HG02588 (cell line): ENCODE measurements around the gene UBE2G1.
"Not testable (repeated sequence)": the region's sequence is repeated elsewhere in the genome, so short reads cannot be mapped to it uniquely, and the experiment has no call there.

Source experiments
- ATAC-seq: cut with Tn5 transposase; IDR thresholded peaks from one replicate; pipeline ENCODE4 v1.9.1; 2021; ENCODE audit warnings: mild to moderate bottlenecking, moderate library complexity; ENCODE audit not compliant: unreplicated experiment

The UBE2G1 gene

GRCh38 chr17:4255271-4255670, 111.2 kb downstream of the UBE2G1 start:
- ATAC-seq: not testable (repeated sequence)

GRCh38 chr17:4250887-4251286, 115.6 kb downstream of the UBE2G1 start:
- no peak for ATAC-seq

- no peak for ATAC-seq
These were observed 116.9 kb downstream of the UBE2G1 start for GRCh38 chr17:4249452-4250029.

- no peak for ATAC-seq
These were observed 117.8 kb downstream of the UBE2G1 start for GRCh38 chr17:4248504-4249277.

- ATAC-seq: no peak
These were observed 118.5 kb downstream of the UBE2G1 start for GRCh38 chr17:4247971-4248388.

- ATAC-seq: no peak
These were observed 119.0 kb downstream of the UBE2G1 start for GRCh38 chr17:4247361-4247970.

- no peak for ATAC-seq
These were observed 119.8 kb downstream of the UBE2G1 start for GRCh38 chr17:4246674-4247073.

GRCh38 chr17:4241535-4241934, 124.9 kb downstream of the UBE2G1 start:
- no peak for ATAC-seq

- ATAC-seq: no peak
These were observed 130.0 kb downstream of the UBE2G1 start for GRCh38 chr17:4236456-4236855.

- ATAC-seq: no peak
These were observed 130.8 kb downstream of the UBE2G1 start for GRCh38 chr17:4235372-4236279.

- no peak for ATAC-seq
These were observed 132.1 kb downstream of the UBE2G1 start for GRCh38 chr17:4234401-4234800.

- ATAC-seq: no peak
These were observed 132.7 kb downstream of the UBE2G1 start for GRCh38 chr17:4233668-4234258.

GRCh38 chr17:4232168-4232813, 134.2 kb downstream of the UBE2G1 start:
- ATAC-seq: no peak

- ATAC-seq: no peak
These were observed 136.6 kb downstream of the UBE2G1 start for GRCh38 chr17:4229627-4230541.

GRCh38 chr17:4221899-4222659, 144.4 kb downstream of the UBE2G1 start:
- no peak for ATAC-seq

- ATAC-seq: no peak
These were observed 145.3 kb downstream of the UBE2G1 start for GRCh38 chr17:4221163-4221562.

GRCh38 chr17:4220655-4221054, 145.8 kb downstream of the UBE2G1 start:
- ATAC-seq: no peak
